Measurements from ENCODE around the gene TP53I11. TPM values are rescaled to one million over a fixed set of nuclear protein-coding genes. Genes with fewer than 3 reads are reported as not detected.

Gene TP53I11
- total RNA-seq, 4 donors from 2014 or later = 19.8 to 110 (median 40.8) TPM

- TF ChIP-seq POLR2AphosphoS5 (IDR thresholded peaks at IDR 0.05) (no peak), EP300 (IDR thresholded peaks at IDR 0.05) (no peak), CTCF (IDR thresholded peaks at IDR 0.05) (no peak), POLR2A (IDR thresholded peaks at IDR 0.05) (no peak)
- no peaks in the 10 kb centered on the region for H3K27me3 ChIP-seq
- H3K4me1 ChIP-seq = no peaks in the 10 kb centered on the region
- 93 to 100% methylated on average over 3 to 6 of the region's 6 CpGs for WGBS, 2 donors (ENCODE audit: low coverage in 1 of 2)
- no peaks in the 10 kb centered on the region for H3K9me3 ChIP-seq
- no peak for ATAC-seq
- H3K27ac ChIP-seq = no peak overlapping the region
- H3K4me3 ChIP-seq = no peak overlapping the region
- no peaks in the 10 kb centered on the region for H3K36me3 ChIP-seq
Observed at GRCh38 chr11:44970293-44970692, 19.6 kb upstream of the TP53I11 start.

GRCh38 chr11:44969651-44970252, 19.1 kb upstream of the TP53I11 start:
- ATAC-seq = no peak
- Histone ChIP-seq H3K27ac (no peak overlapping the region), H3K4me3 (no peak overlapping the region), H3K9me3 (no peaks in the 10 kb centered on the region), H3K4me1 (no peaks in the 10 kb centered on the region), H3K36me3 (no peaks in the 10 kb centered on the region), H3K27me3 (no peaks in the 10 kb centered on the region)
- no peak for TF ChIP-seq POLR2AphosphoS5 (IDR thresholded peaks at IDR 0.05)
- TF ChIP-seq POLR2A (IDR thresholded peaks at IDR 0.05) = no peak
- no peak for TF ChIP-seq CTCF (IDR thresholded peaks at IDR 0.05)
- TF ChIP-seq EP300 (IDR thresholded peaks at IDR 0.05) = no peak
- 79 to 93% methylated on average over 6 to 9 of the region's 12 CpGs for WGBS, 2 donors (ENCODE audit: low coverage in 1 of 2)

GRCh38 chr11:44968510-44968909, 17.8 kb upstream of the TP53I11 start:
- ATAC-seq = no peak
- H3K9me3 ChIP-seq = no peaks in the 10 kb centered on the region
- no peaks in the 10 kb centered on the region for H3K36me3 ChIP-seq
- no peak overlapping the region for H3K4me3 ChIP-seq
- 55% methylated on average over 3 of the region's 3 CpGs; no CpG with 5 or more reads in 1 of the 2 donors for WGBS, 2 donors (ENCODE audit: low coverage in 1 of 2)
- H3K4me1 ChIP-seq = no peaks in the 10 kb centered on the region
- no peak overlapping the region for H3K27ac ChIP-seq
- no peaks in the 10 kb centered on the region for H3K27me3 ChIP-seq
- TF ChIP-seq EP300 (IDR thresholded peaks at IDR 0.05) (no peak), POLR2A (IDR thresholded peaks at IDR 0.05) (no peak), CTCF (IDR thresholded peaks at IDR 0.05) (no peak), POLR2AphosphoS5 (IDR thresholded peaks at IDR 0.05) (no peak)

GRCh38 chr11:44967930-44968496, 17.3 kb upstream of the TP53I11 start:
- Histone ChIP-seq H3K9me3 (no peaks in the 10 kb centered on the region), H3K36me3 (no peaks in the 10 kb centered on the region), H3K4me1 (no peaks in the 10 kb centered on the region), H3K4me3 (no peak overlapping the region), H3K27me3 (no peaks in the 10 kb centered on the region), H3K27ac (no peak overlapping the region)
- ATAC-seq = no peak
- WGBS, 2 donors (ENCODE audit: low coverage in 1 of 2) = 100% methylated on average over 1 of the region's 3 CpGs; no CpG with 5 or more reads in 1 of the 2 donors
- TF ChIP-seq CTCF (IDR thresholded peaks at IDR 0.05) = no peak
- no peak for TF ChIP-seq POLR2A (IDR thresholded peaks at IDR 0.05)
- no peak for TF ChIP-seq POLR2AphosphoS5 (IDR thresholded peaks at IDR 0.05)
- TF ChIP-seq EP300 (IDR thresholded peaks at IDR 0.05) = no peak

GRCh38 chr11:44966694-44967093, 16.0 kb upstream of the TP53I11 start:
- no peaks in the 10 kb centered on the region for H3K27me3 ChIP-seq
- no peak for TF ChIP-seq CTCF (IDR thresholded peaks at IDR 0.05)
- no peak for TF ChIP-seq POLR2AphosphoS5 (IDR thresholded peaks at IDR 0.05)
- no peak for TF ChIP-seq EP300 (IDR thresholded peaks at IDR 0.05)
- TF ChIP-seq POLR2A (IDR thresholded peaks at IDR 0.05) = no peak
- H3K4me3 ChIP-seq = no peak overlapping the region
- H3K9me3 ChIP-seq = no peaks in the 10 kb centered on the region
- H3K27ac ChIP-seq = no peak overlapping the region
- ATAC-seq = no peak
- 75 to 90% methylated on average over 4 to 5 of the region's 6 CpGs for WGBS, 2 donors (ENCODE audit: low coverage in 1 of 2)
- no peaks in the 10 kb centered on the region for H3K36me3 ChIP-seq
- H3K4me1 ChIP-seq = no peaks in the 10 kb centered on the region

Measured in gastroesophageal sphincter (tissue), 4 donors.